SK-N-SH (cell line): ENCODE results near the gene FGF13.

Experiments used
- FOXM1 ChIP-seq: IDR thresholded peaks from 2 replicates; pipeline ENCODE4 v1.4.0; 2012; ENCODE audit warnings: low read depth, mild to moderate bottlenecking
- JUND ChIP-seq: IDR thresholded peaks from 2 replicates; pipeline ENCODE4 v1.4.0; 2012
- POLR2AphosphoS5 ChIP-seq: IDR thresholded peaks from 2 replicates; pipeline ENCODE4 v1.6.1; 2012; ENCODE audit warnings: low read depth, low read length
- TF ChIP-seq, protein P1 (sequence below): fragments of 200-600 bp; sonication (generic); IDR thresholded peaks from 2 replicates; pipeline ENCODE4 v1.6.1; 2017; ENCODE audit warnings: antibody characterized with exemption, mild to moderate bottlenecking, moderate library complexity
- TF ChIP-seq, protein P2 (sequence below): fragments of 150-350 bp; IDR thresholded peaks from 2 replicates; pipeline ENCODE4 v1.6.1; 2017; ENCODE audit warnings: antibody characterized with exemption, low read length, low read depth, borderline replicate concordance

DNA sequence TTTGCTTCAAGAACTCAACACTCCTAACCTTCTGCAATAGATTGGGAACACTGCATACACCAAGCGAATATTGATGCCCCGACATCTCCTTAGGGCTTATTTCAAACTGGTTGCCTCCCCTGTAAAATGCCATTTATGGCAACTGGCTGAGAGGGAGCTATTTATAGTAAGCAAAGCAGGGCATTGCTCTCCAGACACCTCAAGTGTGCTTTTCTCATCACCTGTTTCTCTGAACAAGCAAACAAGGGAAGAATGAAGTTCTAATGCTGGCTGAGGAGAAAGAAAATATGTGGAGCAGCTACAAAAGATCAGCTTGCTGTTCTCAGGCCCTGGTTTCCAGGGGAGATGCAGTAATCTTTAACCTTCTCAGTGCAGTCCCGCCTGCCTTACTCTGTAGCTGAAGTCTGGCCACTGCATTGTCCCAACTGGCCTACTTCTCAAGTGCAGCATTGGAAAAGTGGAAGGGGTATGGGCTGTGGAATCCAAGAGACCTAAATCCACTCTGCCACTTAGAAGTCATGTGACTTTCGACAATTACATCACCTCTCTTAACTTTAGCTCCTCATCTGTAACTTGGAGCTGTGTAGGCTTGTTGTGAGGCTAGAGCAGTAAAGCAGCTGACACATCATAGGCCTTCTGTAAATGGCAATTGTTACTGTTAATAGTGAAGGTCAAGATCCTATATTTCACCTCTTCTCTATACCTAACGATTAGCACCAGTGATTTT, 47.9 kb upstream of the FGF13 start:
- TF ChIP-seq, protein P1, sequence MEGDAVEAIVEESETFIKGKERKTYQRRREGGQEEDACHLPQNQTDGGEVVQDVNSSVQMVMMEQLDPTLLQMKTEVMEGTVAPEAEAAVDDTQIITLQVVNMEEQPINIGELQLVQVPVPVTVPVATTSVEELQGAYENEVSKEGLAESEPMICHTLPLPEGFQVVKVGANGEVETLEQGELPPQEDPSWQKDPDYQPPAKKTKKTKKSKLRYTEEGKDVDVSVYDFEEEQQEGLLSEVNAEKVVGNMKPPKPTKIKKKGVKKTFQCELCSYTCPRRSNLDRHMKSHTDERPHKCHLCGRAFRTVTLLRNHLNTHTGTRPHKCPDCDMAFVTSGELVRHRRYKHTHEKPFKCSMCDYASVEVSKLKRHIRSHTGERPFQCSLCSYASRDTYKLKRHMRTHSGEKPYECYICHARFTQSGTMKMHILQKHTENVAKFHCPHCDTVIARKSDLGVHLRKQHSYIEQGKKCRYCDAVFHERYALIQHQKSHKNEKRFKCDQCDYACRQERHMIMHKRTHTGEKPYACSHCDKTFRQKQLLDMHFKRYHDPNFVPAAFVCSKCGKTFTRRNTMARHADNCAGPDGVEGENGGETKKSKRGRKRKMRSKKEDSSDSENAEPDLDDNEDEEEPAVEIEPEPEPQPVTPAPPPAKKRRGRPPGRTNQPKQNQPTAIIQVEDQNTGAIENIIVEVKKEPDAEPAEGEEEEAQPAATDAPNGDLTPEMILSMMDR = no peak
- TF ChIP-seq POLR2AphosphoS5 = no peak
- TF ChIP-seq, protein P2, sequence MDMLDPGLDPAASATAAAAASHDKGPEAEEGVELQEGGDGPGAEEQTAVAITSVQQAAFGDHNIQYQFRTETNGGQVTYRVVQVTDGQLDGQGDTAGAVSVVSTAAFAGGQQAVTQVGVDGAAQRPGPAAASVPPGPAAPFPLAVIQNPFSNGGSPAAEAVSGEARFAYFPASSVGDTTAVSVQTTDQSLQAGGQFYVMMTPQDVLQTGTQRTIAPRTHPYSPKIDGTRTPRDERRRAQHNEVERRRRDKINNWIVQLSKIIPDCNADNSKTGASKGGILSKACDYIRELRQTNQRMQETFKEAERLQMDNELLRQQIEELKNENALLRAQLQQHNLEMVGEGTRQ = no peak
- no peak for TF ChIP-seq FOXM1
- TF ChIP-seq JUND = no peak
